Stimulated activated CD4-positive, alpha-beta T cell treated with anti-CD3 and anti-CD28 coated beads, Interleukin-1b, Interleukin-23, amount 100 ng/mL, for 24 hours (primary cell): Measurements from ENCODE around the gene ARRB1.

ENCODE experiments used
- DNase-seq, 4 experiments: peaks; one replicate each; pipeline ENCODE4 v3.0.0-alpha.2; 2020; ENCODE audit warnings: low read depth in 4 of 4, low spot score in 1 of 4

The ARRB1 gene

DNA sequence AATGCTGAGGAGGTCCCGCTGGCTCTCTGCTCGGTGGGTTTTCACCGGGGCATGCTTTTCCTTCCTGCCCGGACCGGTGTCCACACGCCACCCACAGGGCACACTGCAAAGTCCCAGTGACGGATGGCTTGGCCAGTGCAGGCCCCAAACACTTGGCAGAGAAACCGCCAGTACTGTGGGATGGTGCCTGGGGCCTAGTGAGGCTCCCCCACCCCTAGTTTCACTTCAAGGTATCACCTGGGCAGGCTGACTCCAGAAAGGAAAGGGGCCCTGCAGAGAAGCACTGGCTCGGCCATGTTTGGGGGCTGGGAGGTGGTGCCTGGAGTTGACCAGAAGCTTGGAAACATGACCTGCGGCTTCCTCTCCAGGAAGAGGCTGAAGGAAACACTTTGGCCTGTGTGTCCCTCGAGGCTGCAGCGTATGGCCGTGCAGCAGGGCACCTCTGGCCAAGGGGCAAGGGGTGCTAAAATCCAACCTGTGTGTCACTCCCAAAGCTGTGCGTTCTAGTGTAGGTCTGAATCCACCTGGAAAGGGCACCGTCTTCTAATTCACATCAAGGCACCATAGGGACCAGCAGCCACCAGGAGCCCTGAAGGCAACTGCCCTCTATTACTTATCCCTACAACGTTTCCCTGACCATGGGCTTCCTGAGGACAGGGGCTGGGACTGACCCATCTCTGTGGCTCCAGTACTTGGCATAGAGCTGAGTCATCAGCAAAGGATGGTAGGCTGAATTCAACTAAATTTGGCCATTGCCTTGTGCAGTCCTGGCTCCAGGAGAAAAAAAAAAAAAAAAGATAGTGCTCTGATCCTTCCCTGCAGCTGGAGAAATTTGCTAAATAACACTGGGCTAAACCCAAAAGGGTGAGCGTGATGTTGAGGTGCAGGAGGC is 88.3 kb downstream of the ARRB1 start:
- no peak for DNase-seq

DNA sequence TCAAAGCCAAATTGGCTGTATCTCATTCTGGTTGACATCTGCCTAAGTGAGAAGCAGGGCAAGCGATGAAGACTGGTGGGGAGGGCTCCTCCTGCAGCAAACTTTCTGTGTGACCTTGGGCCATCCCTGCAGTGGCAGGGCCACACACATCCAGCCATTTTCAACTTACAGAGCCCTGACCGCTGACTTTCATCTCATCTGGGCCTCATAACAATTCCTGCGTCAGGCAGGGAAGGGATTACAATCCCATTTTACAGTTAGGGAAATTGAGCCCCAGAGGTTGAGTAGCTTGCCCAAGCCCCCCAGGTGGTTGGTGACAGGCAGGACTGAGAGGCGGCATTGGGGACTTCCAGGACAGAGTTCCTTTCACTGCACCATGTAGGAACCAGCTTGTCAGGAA is 89.0 kb downstream of the ARRB1 start:
- DNase-seq: no peak

DNA sequence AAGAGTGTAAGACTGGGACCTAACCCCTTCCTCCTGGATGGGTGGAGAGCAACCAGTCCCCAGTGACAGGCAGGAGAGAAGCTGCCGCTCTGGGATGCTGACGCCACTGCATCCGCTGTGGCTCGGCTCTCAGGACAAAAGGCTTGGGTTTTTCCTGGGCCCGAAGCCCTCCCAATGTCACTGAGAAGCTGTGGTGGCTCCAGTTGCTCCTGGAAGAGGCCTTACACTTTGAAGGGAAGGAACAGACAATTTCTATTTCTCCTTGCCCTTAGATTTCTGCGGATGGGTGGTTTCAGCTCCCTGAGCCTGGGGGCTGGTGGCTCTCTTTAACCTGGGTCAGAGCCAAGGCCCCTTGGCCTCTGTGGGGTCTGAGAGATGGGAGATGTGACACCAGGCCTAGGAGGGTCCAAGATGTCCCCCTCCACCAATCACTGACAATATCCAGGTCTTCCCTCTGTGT is 89.5 kb downstream of the ARRB1 start:
- DNase-seq: no peak

DNA sequence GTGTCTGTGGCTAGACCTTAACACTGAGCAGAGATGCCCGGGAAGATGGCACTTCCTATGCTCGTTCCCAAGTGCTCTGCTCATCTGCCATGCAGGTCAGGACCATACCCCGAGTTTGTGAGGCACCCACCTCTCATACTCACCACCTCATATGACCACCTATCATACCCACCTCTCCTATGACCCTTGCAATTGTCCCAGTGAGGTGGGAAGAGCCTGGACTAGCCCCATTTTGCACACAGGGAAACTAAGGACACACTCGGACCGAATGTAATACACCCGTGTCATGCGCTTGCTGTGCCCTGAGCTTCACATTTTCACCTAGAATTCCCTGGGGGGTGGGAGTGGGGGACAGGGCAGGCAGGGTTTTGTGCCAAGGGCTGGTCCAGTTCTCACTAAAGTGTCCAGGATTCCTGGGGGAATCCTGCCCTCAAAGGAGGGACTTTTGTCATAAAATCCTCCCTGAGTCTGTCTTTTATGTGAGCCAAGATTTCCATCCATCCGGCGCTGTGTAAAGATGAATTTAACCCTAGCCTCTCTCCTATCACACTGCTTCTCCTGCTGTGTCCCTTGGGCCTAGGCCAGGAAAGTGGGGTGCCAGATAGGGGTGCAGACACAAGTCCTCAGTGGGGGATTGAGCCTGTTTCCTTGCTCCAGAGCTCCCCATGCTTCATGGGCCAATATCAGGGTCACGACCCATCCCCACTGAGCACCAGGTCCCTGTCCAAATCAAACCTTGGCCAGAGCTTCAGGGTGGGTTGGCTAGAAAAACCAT is 90.9 kb downstream of the ARRB1 start:
- DNase-seq: no peak

DNA sequence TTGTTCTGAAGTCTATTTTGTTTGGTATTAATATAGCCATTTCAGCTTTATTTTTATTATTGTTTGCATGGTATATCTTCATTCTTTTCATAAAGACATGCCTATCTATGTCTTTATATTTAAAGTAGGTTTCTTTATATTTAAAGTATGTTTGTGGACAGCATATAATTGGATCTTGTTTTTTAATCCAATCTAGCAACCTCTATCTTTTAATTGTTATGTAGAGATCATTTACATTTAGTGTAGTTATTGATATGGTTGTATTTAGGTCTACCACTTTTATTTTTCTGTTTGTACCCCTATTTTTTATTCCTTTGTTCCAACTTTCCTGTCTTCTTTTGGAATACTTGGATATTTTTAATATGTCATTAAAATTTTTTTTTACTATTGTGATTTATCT is 97.1 kb downstream of the ARRB1 start:
- DNase-seq: no peak

DNA sequence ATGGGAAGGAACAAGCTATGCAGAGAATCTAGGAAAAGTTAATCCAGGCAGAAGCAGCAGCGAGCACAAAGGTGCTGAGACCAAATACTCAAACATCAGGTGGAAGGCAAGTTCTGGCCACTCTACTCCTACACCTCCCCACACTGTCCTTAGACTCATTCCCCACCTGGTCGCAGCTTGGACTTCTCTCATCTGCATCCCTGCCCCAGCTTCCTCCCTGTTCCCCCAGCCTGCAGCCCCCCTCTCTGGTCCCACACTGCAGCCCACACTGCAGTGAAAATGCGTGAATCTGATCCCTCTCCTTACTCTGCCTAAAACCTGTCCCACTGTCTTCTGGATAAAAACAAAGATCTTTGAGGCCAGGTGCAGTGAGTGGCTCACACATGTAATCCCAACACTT is 101.8 kb downstream of the ARRB1 start:
- DNase-seq: no peak

DNA sequence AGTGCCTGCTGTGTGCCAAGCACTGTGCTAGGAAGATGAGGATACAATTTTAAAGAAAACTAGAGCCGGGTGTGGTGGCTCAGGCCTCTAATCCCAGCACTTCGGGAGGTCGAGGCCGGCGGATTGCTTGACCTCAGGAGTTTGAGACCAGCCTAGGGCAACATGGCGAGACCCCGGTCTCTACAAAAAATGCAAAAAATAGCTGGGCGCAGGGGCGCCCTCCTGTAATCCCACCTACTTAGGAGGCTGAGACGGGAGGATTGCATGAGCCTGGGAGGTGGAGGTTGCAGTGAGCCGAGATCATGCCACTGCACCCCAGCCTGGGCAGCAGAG is 102.6 kb downstream of the ARRB1 start:
- DNase-seq: no peak

DNA sequence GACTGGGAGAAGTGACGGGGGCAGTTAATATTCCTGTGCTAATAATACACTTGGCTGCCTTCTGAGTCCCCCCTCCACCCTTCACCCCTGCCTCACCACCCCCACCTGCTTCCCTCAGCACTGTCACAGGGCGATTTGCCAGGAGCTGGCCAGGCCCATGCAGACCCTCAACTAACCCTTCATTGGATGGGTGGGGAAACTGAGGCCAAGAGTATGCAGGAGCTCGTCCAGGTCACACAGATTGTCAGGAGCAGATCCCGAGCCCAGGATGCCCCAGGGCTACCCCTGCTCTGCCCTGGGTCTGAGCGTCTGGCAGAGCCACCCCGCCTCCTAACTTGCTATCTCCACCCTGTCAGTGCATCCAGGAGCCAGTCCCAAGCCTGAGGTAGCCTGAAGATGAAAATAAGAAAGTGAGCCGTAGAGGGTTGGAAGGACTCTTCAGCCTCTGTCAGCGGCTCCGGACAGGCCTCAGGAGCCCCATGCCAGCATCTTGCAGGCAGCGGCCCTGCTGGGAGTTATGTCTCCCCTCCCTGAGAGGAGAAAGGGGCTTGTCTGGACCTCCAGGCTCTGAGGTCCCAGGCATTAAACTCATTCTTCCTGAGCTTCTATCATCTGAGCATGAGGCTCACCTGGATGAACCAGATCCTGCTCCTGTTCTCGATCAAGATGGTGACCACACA is 104.7 kb downstream of the ARRB1 start:
- DNase-seq: no peak

DNA sequence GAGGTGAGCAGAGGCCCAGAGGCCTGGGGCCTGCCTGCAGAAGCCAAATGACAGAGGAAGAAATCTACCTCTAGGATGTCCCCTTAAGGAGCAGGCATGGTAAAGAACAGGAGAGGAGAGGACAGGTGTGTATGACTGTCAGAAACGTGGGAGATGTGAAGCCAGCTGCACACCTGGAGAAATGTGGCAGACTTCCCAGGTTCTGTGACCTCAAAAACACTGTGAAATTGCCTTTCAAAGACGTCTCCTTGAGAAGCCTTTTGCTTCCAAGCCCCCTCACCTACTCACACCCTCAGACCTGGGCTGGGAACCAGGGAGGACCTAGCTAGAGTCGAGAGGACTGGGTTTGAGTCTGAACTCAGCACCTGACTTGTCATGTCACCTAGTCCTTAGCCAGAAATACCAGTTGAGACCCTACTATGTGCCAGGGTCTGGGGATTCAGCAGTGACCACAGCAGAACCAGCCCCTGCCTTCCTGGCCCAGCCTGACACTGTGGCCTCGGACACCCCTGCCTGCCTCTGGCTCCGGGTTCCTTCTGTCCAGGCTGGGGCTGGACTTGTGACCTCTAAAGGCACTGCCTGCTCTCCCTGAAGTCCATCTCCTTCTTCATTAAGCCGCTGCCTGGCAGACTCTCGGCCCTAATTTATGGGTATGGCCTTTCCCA is 105.3 kb downstream of the ARRB1 start:
- no peak for DNase-seq

DNA sequence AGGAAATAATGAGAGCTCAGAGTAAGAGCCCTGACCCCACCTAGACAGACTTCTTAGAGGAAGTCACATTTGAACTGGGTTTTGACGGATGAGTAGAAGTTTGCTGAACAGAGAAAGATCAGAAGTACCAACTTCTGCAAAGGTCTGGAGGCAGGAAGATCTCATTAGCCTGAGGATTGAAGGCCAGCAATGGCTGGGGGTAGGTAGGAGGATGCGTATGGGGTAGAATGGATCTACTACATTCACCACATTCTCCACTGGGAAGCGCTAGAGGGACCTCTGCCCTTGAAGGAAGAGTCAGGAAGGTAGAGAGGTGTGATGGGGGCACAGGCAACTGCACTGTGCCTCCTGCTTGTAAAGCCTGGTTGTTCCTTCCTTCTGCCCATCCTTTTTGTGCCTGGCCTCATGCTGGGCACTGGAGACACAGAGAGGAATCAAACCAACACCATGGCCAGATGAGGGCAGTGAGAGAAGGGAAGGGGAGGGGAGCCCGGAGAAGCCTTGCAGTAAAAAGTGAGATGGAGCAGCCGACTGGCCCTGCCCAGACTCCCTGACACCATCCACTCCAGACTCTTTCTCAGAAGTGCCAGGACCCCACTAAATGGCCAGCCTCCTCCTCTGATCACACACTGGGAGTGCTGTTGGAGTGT is 106.0 kb downstream of the ARRB1 start:
- DNase-seq: no peak

DNA sequence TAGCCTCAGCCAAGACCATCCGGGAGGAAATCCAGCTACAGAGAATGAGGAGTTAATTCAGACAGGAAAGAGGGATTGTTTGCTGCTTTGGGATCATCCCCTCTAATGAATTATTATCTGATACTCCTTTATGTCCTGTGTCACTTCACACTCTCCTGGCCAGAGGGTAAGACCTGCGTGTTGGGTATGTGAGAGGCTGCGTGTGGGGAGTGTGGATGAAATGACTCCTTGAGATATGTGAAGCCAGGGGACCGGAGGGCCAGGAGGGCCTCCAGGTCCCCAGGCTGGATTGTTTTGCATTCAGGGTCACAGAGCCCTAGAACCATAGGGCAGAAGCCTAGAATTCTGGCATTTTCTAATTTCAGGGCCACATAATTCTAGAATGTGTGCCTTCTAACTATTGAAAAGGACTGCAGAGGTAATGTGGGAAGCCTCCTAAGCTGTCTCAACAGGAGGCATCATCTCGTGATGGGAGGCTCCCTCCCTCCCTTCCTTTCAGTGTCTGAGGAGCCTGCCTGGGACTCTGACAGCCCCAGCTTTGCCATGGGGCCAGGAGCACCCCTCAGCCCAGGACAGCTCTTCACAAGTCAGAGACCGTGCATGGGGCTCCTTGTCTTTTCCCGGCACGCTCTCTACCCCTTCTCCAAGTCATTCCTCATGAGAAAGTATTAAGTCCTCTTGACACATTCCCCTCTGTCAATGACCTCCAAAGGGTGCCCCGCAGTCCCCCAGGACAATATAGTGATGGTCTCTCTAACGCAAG is 107.2 kb downstream of the ARRB1 start:
- DNase-seq: no peak

DNA sequence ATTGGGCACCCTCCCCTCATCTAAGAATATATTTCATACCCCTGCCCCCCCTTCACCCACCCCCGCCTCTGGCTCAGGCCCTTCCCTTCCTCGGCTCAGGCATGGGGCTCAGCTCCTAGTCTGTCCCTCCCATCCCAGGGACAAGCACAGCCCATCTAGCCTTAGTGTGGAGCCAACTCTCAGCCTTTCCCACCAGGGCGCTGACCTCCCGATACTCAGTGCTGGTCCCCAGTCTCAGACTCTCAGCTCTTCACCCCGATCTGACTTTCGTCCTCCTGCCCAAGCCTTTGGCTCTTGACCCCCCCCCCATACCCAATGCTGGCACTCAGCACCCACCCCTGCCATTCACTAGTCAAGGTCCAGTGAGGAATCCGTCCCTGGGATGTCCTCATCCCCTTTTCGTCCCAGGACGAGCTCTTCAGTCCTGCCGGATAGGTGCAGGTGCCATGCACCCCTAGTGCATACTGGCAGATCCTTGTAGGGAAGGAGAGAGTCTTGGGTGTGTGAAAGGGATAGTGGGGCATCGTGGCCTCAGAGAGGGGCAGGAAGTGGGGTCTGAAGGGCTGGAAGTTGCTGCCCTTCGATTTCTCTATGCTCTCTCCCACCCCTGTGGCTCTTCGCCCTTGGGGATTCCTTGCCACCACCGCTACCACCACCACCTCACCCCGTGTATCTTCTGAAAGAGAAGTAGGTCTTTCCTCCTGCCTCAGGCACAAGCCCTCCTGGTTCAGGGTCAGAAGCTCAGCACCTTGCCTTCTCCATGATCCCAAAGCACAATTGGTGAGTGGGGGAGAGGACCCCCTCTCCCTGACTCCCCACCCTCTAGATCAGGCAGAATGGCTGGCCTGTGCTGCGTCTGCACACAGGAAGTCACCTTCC is 108.5 kb downstream of the ARRB1 start:
- DNase-seq: no peak

DNA sequence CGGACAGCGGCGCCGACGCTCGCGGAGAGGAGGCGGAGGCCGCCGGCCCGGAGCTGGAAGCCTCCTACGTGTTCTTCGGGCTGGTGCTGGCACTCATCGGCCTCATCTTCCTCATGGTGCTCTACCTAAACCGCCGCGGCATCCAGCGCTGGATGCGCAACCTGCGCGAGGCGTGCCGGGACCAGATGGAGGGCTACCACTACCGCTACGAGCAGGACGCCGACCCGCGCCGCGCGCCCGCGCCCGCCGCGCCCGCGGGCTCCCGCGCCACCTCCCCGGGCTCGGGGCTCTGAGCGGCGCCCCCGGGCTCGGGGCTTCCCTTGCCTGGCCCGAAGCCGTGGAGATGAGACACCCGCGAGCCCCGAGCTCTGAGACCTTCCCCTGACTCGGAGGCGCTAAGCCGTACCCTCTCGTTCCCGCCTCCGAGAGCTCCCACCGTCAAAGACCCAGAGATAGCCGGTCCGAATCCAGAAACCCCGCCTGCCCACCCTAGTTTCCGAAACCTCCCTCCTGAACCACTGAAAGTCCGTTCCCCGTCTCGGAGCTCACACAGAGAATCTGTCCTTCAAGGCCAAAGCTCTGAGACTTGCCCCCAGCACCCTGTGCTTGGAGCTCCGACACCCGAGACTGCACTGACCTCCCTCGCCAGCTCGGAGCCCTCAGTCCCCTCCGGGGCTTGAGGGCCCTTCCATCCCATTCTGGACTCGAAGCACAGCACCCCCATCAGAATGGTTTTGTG is 109.4 kb downstream of the ARRB1 start:
- DNase-seq: peak in 1 of 4 experiments; percentile 23

DNA sequence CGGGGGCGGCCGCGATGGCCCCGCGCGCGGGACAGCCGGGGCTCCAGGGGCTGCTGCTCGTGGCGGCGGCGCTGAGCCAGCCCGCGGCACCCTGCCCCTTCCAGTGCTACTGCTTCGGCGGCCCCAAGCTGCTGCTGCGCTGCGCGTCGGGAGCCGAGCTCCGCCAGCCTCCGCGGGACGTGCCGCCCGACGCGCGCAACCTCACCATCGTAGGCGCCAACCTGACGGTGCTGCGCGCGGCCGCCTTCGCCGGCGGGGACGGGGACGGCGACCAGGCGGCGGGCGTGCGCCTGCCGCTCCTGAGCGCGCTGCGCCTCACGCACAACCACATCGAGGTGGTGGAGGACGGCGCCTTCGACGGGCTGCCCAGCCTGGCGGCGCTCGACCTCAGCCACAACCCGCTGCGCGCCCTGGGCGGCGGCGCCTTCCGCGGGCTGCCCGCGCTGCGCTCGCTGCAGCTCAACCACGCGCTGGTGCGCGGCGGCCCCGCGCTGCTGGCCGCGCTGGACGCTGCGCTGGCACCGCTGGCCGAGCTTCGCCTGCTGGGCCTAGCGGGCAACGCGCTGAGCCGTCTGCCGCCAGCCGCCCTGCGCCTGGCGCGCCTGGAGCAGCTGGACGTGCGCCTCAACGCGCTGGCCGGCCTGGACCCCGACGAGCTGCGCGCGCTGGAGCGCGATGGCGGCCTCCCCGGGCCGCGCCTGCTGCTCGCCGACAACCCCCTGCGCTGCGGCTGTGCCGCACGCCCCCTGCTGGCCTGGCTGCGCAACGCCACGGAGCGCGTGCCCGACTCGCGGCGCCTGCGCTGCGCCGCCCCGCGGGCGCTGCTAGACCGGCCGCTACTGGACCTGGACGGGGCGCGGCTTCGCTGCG is 110.2 kb downstream of the ARRB1 start:
- peak; percentile 74 to 78 (median 76) for DNase-seq

DNA sequence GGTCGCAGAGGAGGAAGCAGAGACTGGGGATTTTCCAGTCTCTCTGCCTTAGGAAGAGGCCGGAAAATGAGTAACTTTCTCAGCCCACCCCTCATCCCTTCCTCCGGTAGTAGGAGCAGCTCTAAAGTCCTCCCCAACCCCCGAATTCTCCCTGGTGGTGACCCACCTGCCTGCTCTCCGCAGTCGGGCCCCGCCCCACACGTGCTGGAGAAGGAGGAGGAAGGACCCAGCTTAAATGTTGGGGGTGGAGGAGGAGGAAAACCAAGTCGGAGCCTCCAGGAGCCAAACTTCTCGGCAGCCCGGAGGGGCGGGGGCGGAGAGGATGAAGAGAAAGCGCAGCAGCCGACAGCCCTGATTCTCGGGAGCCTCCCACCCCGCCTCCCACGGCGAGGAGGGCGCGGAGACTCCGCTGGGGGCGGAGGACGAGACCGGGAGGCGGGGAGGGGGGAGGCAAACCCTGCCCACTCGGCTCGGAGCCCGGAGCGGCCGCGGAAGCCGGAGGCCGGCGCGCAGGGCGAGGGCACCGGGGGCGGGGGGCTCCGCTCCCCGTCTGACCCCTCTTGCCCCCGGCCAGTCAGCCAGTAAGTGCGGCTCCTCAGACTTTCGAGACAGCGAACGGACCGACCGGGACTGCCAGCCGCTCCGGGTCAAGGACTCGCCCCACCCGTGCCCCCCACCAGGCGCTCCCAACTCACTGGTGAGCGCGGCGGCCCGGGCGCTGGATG is 111.0 kb downstream of the ARRB1 start, which contains the start of gene TPBGL:
Gene TPBGL, plus strand, starts transcription at position 464 of the 725 bp plus-strand sequence. CDS start 276 bp downstream, outside the sequence.
- DNase-seq: no peak

DNA sequence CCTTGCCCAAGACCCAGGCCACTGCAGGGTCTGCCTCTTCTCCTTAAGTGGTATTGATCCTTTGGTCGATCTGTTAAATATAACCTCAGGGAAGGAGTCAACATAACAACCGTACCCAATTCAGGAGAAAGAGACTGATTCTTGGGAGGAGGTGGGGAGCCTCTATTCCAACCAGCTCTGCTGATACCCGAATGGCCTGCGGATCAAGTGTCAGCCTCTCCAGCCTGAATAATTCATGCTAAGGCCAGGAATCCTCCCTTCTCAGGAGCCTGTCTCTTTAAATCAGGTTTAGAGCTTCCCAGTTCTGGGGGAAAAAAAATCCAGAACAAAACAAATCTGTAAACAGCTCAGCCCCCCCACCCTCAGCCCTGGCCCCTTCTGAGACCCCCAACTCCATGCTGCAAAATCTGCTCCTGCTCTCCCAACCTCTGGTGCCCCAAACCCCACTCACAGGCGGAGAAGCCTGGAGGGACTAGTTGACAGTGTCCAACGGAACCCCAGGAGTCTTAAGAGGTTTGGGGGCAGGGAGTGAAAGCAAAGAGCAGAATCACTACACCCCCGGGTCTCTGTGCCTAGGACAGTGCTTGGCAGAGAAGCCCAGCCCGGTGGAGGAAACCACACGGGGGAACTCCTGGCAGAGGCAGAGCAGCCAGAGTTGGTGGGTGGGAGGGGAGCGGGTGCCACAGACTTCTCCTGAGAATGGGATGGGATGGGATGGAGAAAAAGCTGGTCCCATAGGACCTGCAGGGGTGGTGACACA is 111.8 kb downstream of the ARRB1 start:
- no peak for DNase-seq
